GM21360 (cell line): ENCODE data around the gene CPLX3.

Experiments
- ATAC-seq: cut with Tn5 transposase; IDR thresholded peaks from one replicate; pipeline ENCODE4 v1.9.1; 2021; ENCODE audit warnings: mild to moderate bottlenecking, moderate library complexity; ENCODE audit not compliant: unreplicated experiment

CPLX3 gene

GRCh38 chr15:74842581-74843444, 16.4 kb downstream of the CPLX3 start, which contains the start of gene ULK3:
Gene ULK3 (minus strand): TSS chr15:74843156. CDS start chr15:74843105, 51 bp downstream.
- peak; percentile 87 for ATAC-seq

DNA sequence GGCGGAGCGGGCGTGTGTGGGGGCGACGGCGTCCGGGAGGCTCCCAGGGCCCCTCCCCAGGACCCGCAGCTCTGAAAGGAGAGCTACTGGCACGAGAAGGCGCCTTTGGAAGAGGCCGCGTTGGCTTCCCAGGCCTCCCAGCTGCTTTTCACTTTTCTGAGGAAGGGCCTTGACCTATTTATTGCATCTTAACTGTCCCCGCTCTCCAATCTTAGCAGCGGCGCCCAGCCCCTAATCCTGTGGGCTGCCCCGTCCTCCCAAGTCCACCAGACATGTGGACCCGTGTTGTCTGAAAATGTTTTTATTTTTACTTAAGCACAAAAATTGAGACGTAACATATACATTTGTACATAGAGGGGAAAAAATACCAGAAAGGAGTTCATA, 17.0 kb downstream of the CPLX3 start:
- ATAC-seq, result no peak

DNA sequence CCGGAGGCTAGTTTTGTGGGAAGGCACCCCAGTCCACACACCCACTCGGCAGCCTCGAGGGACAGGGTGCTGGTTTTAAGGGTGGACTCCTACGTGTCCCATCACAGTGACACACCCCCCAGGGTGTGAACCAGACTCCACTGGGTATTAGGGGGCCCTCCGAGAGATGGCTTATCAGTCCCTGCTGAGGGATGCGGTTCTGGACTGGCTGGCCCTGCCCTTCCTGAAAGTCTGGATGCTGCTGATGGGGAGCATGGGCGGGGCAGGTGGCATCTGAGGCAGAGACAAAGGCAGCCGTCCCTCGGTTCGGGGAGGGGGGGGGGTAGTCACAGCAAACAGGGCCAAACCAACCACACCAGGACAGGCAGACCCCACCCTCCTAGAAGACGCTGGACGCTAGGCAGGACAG, 17.5 kb downstream of the CPLX3 start:
- ATAC-seq, result no peak

DNA sequence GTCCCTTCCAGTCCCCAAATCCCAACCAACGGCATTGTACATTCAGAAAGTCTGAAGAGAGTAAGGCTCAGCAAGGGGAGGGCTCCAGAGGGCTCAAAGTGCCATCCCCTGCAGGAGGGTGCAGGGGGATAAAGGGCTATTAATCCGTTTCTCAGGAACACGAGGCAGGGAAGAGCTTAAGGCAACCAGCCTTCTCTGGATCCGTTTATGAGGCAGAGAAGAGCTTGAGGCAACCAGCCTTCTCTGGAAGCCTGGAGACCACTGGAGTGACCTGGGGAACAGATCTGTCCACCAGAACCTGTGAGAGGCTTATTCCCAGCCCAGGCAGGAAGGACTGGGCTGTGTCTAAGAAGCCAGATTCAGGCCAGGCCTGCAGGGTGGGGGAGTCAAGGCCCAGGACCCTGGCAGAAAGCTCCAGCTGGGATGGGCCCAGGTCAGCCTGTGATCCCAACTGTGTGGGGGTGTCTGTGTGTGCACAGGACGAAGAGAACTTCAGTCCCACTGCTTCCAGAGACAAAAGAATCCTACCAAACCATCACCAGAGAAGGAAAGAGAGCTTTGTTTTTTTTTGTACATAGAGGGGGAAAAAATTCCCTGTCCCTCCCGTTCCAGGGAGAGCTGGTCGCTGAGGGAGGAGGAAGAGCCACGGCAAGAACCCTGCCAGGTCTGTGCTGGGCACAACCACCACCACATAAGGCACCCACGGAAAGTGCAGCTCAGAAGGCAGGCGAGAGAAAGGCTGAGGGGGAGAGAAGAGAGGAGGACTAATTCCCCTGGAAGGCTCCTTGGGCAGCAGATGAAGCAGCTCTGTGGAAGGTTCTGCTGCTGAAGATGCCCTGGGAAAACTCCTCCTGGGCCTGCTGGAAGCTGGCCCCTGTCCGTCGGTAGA, 18.1 kb downstream of the CPLX3 start:
- ATAC-seq, result no peak

DNA sequence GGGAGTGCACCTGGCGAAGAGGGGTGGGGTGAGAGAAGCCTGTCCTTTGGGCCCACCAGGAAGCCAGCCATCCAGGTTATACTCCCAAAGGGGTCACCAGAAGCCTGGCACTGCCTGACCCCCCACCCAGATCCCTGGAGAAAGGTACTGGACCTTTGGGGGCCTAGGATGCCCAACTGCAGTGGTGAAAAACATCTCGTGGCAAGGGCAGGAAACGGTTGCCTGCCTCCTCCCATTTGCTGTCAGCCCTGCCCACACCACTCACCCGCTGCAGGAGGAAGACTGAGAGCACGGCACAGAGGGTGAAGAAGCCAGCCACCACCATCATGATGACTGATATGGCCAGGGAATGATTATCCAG, 18.8 kb downstream of the CPLX3 start:
- no peak for ATAC-seq

DNA sequence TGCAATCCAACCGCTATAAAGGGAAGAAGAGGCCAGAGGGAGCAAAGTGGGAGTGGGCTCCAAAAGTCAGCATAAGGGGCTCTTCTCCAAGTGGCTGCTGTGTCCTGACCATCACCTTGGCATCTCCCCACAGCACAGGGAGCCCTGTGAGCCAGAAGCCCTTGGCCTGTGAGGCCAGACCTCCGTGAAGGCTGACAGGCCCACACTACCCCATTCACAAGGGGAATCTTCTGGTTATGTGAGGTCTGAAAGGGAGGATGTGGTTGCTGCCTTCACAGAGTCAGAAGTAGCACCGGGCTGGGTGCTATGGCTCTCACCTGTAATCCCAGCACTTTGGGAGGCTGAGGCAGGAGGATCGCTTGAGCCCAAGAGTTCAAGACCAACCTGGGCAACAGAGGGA, 19.2 kb downstream of the CPLX3 start:
- ATAC-seq, result no peak

DNA sequence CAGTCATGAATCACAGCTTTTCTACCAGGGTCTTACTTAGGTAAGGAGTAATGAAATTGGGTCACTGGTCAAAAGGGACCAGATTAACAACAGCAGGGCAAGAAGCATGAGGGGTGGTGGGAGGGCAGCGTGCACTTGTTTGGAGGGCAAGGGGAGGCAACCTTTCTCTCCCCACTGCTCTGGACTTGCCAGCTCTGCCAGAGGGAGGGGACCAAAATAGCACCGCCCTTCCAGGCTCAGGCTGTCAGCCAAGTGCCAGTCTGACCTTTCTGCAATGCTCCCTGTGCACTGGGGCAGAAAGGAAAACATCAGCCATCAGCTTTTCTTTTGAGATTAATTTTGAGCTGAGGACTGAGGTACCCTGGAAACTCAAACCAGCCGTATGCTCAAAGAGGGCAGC, 21.0 kb downstream of the CPLX3 start:
- ATAC-seq, result no peak

- no peak for ATAC-seq
These were observed 24.0 kb downstream of the CPLX3 start for GRCh38 chr15:74850393-74850792.

GRCh38 chr15:74851960-74852359, 25.5 kb downstream of the CPLX3 start:
- ATAC-seq, result no peak

DNA sequence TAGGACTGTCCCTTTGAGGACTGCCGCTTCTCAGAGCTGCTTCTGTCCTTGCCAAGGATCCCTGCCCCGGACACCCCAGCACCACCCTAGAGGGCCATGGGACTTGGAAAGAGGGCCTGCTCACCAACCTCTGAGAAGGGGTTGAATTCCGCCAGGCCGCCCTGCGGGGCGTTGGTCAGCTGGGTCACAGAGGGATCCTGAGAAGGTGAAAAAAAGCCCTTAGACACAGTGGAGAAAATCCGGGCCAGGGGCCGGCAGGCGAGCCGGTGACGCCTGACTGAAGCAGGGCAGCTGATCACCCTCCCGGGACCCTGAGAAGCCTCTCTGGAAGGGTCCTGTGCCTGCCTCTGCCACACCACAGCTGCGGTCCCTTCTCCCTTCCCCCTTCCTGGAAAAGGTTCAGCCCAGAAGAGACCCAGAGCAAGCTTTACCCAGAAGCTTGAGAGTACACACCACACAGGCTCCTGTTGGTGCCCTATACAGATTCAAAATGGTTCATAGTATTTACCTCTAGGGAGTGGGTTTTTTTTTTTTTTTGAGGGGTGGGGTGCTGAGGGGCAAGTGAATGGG, 28.1 kb downstream of the CPLX3 start:
- no peak for ATAC-seq

DNA sequence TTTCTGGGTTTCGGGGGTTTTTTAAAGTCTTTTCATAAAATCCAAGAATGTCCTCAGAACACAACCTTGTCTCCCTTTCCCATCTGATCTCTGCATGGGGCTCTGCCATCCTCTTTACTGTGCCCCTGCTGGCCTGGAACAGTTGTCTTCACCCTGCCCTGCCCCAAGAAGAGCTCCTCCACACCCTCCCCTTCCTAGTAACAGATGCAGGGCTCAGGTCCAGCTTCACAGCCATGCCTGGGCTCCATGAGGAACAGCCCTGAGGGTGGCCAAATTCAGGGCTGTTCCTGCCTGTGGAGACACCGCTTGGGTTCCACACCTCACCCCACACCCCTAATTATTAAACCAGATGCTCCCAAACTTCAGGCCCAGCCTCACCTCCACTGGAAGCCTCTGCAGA, 29.4 kb downstream of the CPLX3 start:
- no peak for ATAC-seq

GRCh38 chr15:74856537-74856936, 30.1 kb downstream of the CPLX3 start:
- ATAC-seq, result no peak

DNA sequence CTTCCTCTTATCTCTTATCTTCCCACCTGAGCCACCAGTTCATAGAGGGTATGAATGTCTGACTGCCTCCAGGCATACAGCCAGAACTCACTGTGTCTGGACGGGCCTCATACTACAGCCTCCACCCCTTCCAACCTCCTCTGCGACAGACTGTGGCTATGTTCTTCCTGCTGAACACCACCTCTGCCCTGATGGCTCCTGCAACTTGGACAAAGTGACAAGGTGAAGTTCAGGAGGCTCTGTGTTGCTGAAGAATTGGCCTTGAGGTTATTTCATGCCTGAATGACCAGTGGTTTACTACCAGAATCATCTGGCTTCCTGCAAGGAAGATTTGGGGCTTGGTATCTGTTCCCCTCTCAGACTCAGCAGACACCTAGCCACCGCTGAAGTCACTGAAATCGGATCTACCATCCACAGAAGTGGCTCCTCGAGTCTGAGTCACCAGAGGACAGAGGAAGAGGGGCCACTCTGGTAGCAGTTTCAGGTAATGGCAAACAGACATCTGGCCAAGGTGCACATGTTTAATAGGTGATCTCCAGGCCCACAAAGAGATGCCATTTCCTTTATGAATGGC, 30.7 kb downstream of the CPLX3 start:
- ATAC-seq, result no peak

DNA sequence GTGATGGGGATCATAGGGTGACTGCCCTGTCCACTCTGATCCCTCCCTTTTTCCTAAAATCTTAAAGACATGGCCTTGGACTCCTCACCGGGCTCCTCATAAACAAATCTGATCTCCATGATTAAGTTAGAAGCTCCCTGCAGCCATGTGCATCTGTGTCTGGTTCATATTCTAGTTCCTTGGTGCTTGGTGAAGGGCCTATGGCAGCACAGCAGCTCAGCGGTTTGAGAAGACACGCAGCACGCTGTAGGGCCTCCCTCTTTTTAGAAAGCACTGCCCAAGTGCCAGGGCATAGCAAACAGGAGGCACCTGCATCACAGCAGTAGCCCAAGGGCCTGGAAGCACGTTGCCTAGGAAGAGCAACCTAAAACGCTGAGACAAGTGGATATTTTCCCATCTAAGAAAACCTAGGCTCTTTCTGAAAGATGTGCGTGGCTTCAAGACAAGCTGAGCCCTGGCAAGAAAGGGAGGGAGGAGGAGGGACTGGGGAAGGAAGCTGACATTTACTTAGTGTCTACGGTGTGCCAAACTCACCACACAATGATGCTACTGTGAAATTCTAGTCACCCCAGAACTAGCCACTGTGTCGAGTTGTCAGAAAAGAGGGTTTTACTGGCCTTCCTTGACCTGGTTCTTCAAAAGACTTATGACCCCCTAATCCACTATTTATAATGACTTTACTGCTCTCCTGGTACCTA, 31.4 kb downstream of the CPLX3 start:
- no peak for ATAC-seq

- no peak for ATAC-seq
These were observed 31.9 kb downstream of the CPLX3 start for GRCh38 chr15:74858369-74858740.

GRCh38 chr15:74863239-74864056, 37.0 kb downstream of the CPLX3 start:
- ATAC-seq, result no peak

DNA sequence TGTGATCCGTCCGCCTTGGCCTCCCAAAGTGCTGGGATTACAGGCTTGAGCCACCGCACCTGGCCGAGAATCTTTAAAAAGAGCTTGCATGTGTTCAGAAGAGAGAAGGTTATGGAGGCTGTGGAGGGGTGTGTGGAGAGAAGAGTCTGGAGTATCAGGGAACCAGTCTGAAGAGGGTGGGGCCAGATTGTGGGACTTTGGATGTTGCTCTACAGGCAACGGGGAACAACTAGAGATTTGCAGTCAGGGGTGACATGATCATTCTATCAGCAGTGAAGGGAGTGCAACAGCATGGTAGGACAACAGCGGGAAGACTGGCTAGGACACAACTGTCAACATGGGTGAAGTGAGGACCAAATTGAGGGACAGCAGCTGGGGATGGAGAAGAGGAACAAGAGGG, 37.9 kb downstream of the CPLX3 start:
- no peak for ATAC-seq

DNA sequence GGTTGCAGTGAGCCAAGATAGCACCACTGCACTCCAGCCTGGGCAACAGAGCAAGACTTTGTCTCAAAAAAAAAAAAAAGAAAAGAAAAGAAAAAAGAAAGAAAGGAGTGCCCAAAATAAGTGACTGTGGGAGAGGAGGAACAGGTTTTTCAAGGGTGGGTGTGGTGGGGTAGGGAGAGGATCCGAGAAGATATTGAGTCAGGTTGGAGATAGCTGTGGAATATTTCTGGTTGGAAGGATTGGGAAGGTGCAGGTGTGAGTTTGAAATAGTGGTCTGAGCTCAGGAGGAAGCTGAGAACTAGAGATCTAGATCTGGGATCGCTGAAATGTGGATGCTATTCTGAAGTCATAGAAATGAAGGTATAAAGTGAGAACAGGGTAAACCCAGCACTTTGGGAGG, 38.9 kb downstream of the CPLX3 start:
- no peak for ATAC-seq

DNA sequence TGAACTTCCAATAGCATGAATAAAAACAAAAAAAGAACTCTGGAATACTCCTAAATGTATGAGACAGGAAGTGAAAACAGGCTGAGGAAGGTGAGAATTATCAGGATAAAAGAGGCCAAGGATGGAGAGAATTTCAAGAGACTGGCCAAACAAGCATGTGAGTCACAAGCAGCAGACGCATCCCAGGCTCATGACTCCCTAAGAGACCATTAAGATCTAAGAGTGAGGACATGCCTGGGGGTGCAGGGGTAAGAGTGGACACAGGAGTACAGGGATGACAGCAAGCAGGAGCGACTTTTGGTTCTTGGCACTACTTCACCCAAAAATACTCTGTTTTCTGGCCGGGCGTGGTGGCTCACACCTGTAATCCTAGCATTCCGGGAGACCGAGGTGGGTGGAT, 39.7 kb downstream of the CPLX3 start:
- no peak for ATAC-seq

DNA sequence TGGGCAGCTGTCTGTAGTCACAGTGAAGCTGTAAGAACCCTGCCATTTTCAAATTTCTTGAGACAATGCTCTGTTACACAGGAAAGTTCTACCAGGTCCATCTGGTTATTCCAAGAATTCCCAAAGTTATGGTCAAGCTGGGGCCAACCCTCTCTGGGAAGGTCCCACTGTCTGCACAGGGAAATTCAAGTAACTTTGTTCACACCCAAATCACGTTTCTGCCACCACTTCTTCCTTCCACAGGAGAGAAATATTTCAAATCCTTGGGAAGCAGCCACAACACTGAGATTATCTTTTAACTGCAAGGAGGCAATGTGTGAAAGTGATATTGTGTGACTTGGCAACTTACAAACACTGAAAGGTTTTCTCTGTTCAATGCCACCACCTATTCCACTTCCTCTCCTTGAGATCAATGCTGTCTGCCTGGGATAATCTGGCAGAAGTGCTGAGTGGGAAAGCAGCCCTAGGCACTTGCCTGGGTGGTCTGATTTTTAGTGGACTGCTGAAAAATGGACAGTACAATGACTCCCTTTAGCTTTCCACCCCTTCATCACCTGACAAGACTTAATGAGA, 41.1 kb downstream of the CPLX3 start:
- ATAC-seq, result no peak
